ENCODE results near the gene ITGB5. TPM values are rescaled to one million over a fixed set of nuclear protein-coding genes. Genes with fewer than 3 reads are reported as not detected.
A peak's percentile ranks its signal among the peaks of the same experiment; 100 is the strongest.
"Not testable (repeated sequence)": the region's sequence is repeated elsewhere in the genome, so short reads cannot be mapped to it uniquely, and the experiment has no call there.

ITGB5 gene
- total RNA-seq, 1 experiment from 2014 or later = 146 TPM

DNA sequence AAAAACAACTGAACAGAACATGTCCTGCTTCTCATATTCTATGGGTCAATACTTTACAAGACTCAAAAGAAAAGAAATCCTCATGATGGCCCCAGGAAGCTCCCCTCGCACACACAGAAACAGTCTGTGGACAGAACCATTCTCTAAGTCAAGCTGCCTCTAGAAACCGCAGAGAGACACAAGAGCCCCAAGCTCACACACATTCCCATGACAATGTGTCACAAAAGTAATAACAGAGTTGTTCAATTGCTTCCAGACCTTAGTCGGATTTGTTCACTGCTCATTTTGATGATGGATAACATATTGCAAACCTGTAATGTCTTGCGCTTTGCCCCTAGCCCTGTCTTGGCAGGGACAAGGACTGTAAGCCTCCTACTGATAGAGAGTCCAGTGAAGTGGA, 96.0 kb downstream of the ITGB5 start:
- TF ChIP-seq, protein P1, sequence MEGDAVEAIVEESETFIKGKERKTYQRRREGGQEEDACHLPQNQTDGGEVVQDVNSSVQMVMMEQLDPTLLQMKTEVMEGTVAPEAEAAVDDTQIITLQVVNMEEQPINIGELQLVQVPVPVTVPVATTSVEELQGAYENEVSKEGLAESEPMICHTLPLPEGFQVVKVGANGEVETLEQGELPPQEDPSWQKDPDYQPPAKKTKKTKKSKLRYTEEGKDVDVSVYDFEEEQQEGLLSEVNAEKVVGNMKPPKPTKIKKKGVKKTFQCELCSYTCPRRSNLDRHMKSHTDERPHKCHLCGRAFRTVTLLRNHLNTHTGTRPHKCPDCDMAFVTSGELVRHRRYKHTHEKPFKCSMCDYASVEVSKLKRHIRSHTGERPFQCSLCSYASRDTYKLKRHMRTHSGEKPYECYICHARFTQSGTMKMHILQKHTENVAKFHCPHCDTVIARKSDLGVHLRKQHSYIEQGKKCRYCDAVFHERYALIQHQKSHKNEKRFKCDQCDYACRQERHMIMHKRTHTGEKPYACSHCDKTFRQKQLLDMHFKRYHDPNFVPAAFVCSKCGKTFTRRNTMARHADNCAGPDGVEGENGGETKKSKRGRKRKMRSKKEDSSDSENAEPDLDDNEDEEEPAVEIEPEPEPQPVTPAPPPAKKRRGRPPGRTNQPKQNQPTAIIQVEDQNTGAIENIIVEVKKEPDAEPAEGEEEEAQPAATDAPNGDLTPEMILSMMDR (conservative IDR thresholded peaks at IDR 0.05) = no peak
- Histone ChIP-seq H2BK120ac (ENCODE audit: low read depth, low read length, poor library complexity, severe bottlenecking) (no peak overlapping the region), H3K18ac (ENCODE audit: insufficient read length, low read depth, low read length) (no peak overlapping the region), H3K9ac (ENCODE audit: extremely low read depth, insufficient read length, low read length) (no peak overlapping the region), H2BK15ac (ENCODE audit: low read depth, low read length) (no peak overlapping the region), H3K79me2 (ENCODE audit: insufficient read depth, low read length) (peaks cover 1% of the 10 kb centered on the region; the same call in 1 of the 2 replicates), H3T11ph (ENCODE audit: low read length) (no peak overlapping the region), H3K4ac (ENCODE audit: low read depth, low read length) (no peak overlapping the region), H3K23me2 (ENCODE audit: insufficient read length, low read depth, low read length, poor library complexity, severe bottlenecking) (no peaks in the 10 kb centered on the region), H2BK12ac (ENCODE audit: insufficient read length, low read depth, low read length) (no peak overlapping the region), H4K20me1 (ENCODE audit: control insufficient read depth, insufficient read depth, insufficient read length) (no peaks in the 10 kb centered on the region), H3K23ac (ENCODE audit: insufficient read length, low read depth, low read length) (no peak overlapping the region), H2AK5ac (ENCODE audit: insufficient read length, low read length) (no peak overlapping the region), H2BK5ac (ENCODE audit: insufficient read length, low read length) (no peak overlapping the region), H3K56ac (ENCODE audit: insufficient read length, low read depth, low read length) (no peak overlapping the region), H3K27ac (ENCODE audit: insufficient read length, low read depth, low read length) (no peak overlapping the region), H4K8ac (replicated peaks; ENCODE audit: insufficient read length, low read depth, low read length) (no peak overlapping the region), H3K4me2 (ENCODE audit: insufficient read depth, insufficient read length, low read length) (no peak overlapping the region), H3K4me1 (ENCODE audit: insufficient read depth, low read length) (no peaks in the 10 kb centered on the region), H2BK20ac (ENCODE audit: low read depth, low read length, poor library complexity, severe bottlenecking) (no peak overlapping the region), H4K91ac (ENCODE audit: insufficient read length, low read depth, low read length) (no peak overlapping the region), H2AFZ (ENCODE audit: low read length) (no peak overlapping the region), H3K79me1 (ENCODE audit: insufficient read depth, low read depth, low read length, poor library complexity, severe bottlenecking) (no peaks in the 10 kb centered on the region), H3K27me3 (ENCODE audit: insufficient read depth, low read length) (no peaks in the 10 kb centered on the region; the same call in 1 of the 2 replicates), H3K9me3 (ENCODE audit: control insufficient read depth, low read depth, low read length) (no peaks in the 10 kb centered on the region), H3K14ac (ENCODE audit: insufficient read depth, low read length) (no peak overlapping the region), H4K5ac (ENCODE audit: insufficient read length, low read depth, low read length) (no peak overlapping the region)
- peaks cover 3 to 4% of the 10 kb centered on the region in 2 experiments; a peak in 3 of 4 replicates for H3K4me1 Mint-ChIP-seq
- peak overlapping the region; percentile 24 to 79 (median 57); a peak in 2 of 7 replicates for H3K27ac Mint-ChIP-seq
- no peak for DNase-seq
- peak overlapping the region in 1 of 2 experiments; percentile 31; a peak in 1 of 5 replicates for H3K4me3 Mint-ChIP-seq
- no peaks in the 10 kb centered on the region for H3K9me3 Mint-ChIP-seq
- no peaks in the 10 kb centered on the region for H3K27me3 Mint-ChIP-seq (ENCODE audit: low read depth)
- H3K36me3 Mint-ChIP-seq (ENCODE audit: insufficient read depth in 1 of 3, low read depth in 3 of 3) = peaks cover 17 to 59% (median 20%) of the 10 kb centered on the region in 3 experiments; a peak in 6 of 7 replicates
- no CpG with 5 or more reads among the region's 4 CpGs for WGBS (ENCODE audit: extremely low coverage, insufficient read length, low lambda C conversion rate)

DNA sequence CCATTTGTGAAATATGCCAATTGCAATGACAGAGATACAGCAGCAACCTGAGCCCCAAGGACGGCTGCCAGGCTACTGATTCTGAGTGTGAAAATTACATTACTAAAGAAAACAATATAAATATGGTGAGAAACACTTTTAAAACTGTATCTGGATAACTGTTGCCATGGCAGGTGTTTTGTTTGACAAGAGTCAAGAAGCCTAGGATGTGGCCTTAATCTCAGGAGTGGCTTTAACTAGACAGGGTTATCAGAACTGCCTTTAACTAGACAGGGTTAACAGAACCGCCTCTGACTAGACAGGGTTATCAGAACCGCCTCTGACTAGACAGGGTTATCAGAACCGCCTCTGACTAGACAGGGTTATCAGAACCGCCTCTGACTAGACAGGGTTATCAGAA, 98.1 kb downstream of the ITGB5 start:
- not testable (repeated sequence) for H3K23me2 ChIP-seq (ENCODE audit: insufficient read length, low read depth, low read length, poor library complexity, severe bottlenecking); H2BK12ac ChIP-seq (ENCODE audit: insufficient read length, low read depth, low read length); H2BK20ac ChIP-seq (ENCODE audit: low read depth, low read length, poor library complexity, severe bottlenecking); H3K79me1 ChIP-seq (ENCODE audit: insufficient read depth, low read depth, low read length, poor library complexity, severe bottlenecking); H3K4me3 Mint-ChIP-seq; H2BK5ac ChIP-seq (ENCODE audit: insufficient read length, low read length); H3K18ac ChIP-seq (ENCODE audit: insufficient read length, low read depth, low read length); H3K14ac ChIP-seq (ENCODE audit: insufficient read depth, low read length); H4K20me1 ChIP-seq (ENCODE audit: control insufficient read depth, insufficient read depth, insufficient read length); H4K8ac ChIP-seq (replicated peaks; ENCODE audit: insufficient read length, low read depth, low read length); H2AK5ac ChIP-seq (ENCODE audit: insufficient read length, low read length); H3K27ac ChIP-seq (ENCODE audit: insufficient read length, low read depth, low read length); H2BK15ac ChIP-seq (ENCODE audit: low read depth, low read length); H3K79me2 ChIP-seq (ENCODE audit: insufficient read depth, low read length); H3K56ac ChIP-seq (ENCODE audit: insufficient read length, low read depth, low read length); H3K4me2 ChIP-seq (ENCODE audit: insufficient read depth, insufficient read length, low read length); H3K23ac ChIP-seq (ENCODE audit: insufficient read length, low read depth, low read length); H2AFZ ChIP-seq (ENCODE audit: low read length); H3K4me1 ChIP-seq (ENCODE audit: insufficient read depth, low read length); H3T11ph ChIP-seq (ENCODE audit: low read length); H4K91ac ChIP-seq (ENCODE audit: insufficient read length, low read depth, low read length); H2BK120ac ChIP-seq (ENCODE audit: low read depth, low read length, poor library complexity, severe bottlenecking); DNase-seq; H4K5ac ChIP-seq (ENCODE audit: insufficient read length, low read depth, low read length); H3K9me3 Mint-ChIP-seq; H3K9me3 ChIP-seq (ENCODE audit: control insufficient read depth, low read depth, low read length); H3K27me3 ChIP-seq (ENCODE audit: insufficient read depth, low read length); H3K4ac ChIP-seq (ENCODE audit: low read depth, low read length); H3K9ac ChIP-seq (ENCODE audit: extremely low read depth, insufficient read length, low read length); H3K27me3 Mint-ChIP-seq (ENCODE audit: low read depth); H3K27ac Mint-ChIP-seq; H3K4me1 Mint-ChIP-seq
- peaks cover 4 to 59% (median 18%) of the 10 kb centered on the region in 3 experiments; a peak in 5 of 7 replicates for H3K36me3 Mint-ChIP-seq (ENCODE audit: insufficient read depth in 1 of 3, low read depth in 3 of 3)
- WGBS (ENCODE audit: extremely low coverage, insufficient read length, low lambda C conversion rate) = no CpG with 5 or more reads among the region's 5 CpGs
